HEK293 (cell line): Measurements from ENCODE around the gene CAB39.

Source experiments
- CTCF ChIA-PET: fragments of 350-600 bp; formaldehyde crosslinking; extraction: SDS; loops from one replicate; lab custom pipeline; 2021; ENCODE audit warnings: antibody characterized with exemption; lab: Yijun Ruan, JAX
- POLR2A ChIA-PET: fragments of 300-600 bp; formaldehyde crosslinking; extraction: SDS; loops from one replicate; lab custom pipeline; 2020; ENCODE audit warnings: antibody characterized with exemption, inconsistent platforms; lab: Yijun Ruan, JAX
- H3K27ac ChIP-seq: fragments of 200-500 bp; sonication (Bioruptor generic); 2 replicates; pipeline ENCODE4 v1.5.1; 2014; ENCODE audit warnings: low read depth, low read length, control low read depth, inconsistent platforms; ENCODE audit errors: extremely low read depth
- H3K36me3 ChIP-seq, 2 experiments: fragments of 200-500 bp in 1 of 2; sonication (Bioruptor generic) in 1 of 2; 1 replicate in 1 of 2; 2 replicates in 1 of 2; pipeline ENCODE4 v1.5.1; 2014 to 2017; ENCODE audit warnings: inconsistent platforms in 2 of 2, low read length in 2 of 2; ENCODE audit not compliant: control insufficient read depth in 2 of 2, insufficient read depth in 1 of 2
- H3K4me1 ChIP-seq: fragments of 200-500 bp; sonication (Bioruptor generic); 2 replicates; pipeline ENCODE4 v1.5.1; 2014; ENCODE audit warnings: mild to moderate bottlenecking, low read length, inconsistent platforms; ENCODE audit not compliant: control insufficient read depth, insufficient read depth
- H3K4me3 ChIP-seq: 2 replicates; pipeline ENCODE4 v1.5.1; 2011; ENCODE audit warnings: low read depth, mild to moderate bottlenecking, control low read depth, low read length, moderate library complexity
- H3K9me3 ChIP-seq: fragments of 200-500 bp; sonication (Bioruptor generic); 2 replicates; pipeline ENCODE4 v1.5.1; 2014; ENCODE audit warnings: low read depth, low read length, inconsistent platforms; ENCODE audit not compliant: control insufficient read depth, insufficient read depth
- HOXA7 ChIP-seq: sonication (generic); formaldehyde crosslinking; IDR thresholded peaks from 2 replicates; pipeline ENCODE4 v1.8.1; 2022; ENCODE audit warnings: missing genetic modification reagents, borderline replicate concordance
- INSM2 ChIP-seq: fragments of 450-650 bp; formaldehyde crosslinking; IDR thresholded peaks from 2 replicates; pipeline ENCODE4 v1.5.1; 2016; ENCODE audit warnings: missing biosample characterization, missing genetic modification characterization
- KLF1 ChIP-seq: fragments of 450-650 bp; formaldehyde crosslinking; IDR thresholded peaks from 2 replicates; pipeline ENCODE4 v1.5.1; 2016; ENCODE audit warnings: missing biosample characterization, missing genetic modification characterization
- KLF9 ChIP-seq: fragments of 450-650 bp; formaldehyde crosslinking; IDR thresholded peaks from 2 replicates; pipeline ENCODE4 v1.5.1; 2016; ENCODE audit warnings: missing biosample characterization, missing genetic modification characterization, low read depth
- MZF1 ChIP-seq: fragments of 450-650 bp; formaldehyde crosslinking; IDR thresholded peaks from 2 replicates; pipeline ENCODE4 v1.5.1; 2017; ENCODE audit warnings: missing biosample characterization, missing genetic modification characterization, borderline replicate concordance
- ZBTB20 ChIP-seq: fragments of 450-650 bp; formaldehyde crosslinking; IDR thresholded peaks from 2 replicates; pipeline ENCODE4 v1.5.1; 2016; ENCODE audit warnings: missing biosample characterization, missing genetic modification characterization
- ZNF223 ChIP-seq: fragments of 450-650 bp; formaldehyde crosslinking; IDR thresholded peaks from 2 replicates; pipeline ENCODE4 v1.5.1; 2016; ENCODE audit warnings: missing biosample characterization, missing genetic modification characterization
- ZNF24 ChIP-seq: fragments of 450-650 bp; formaldehyde crosslinking; IDR thresholded peaks from 2 replicates; pipeline ENCODE4 v1.5.1; 2016; ENCODE audit warnings: missing biosample characterization, missing genetic modification characterization
- ZNF510 ChIP-seq: fragments of 450-650 bp; formaldehyde crosslinking; IDR thresholded peaks from 2 replicates; pipeline ENCODE4 v1.5.1; 2018; ENCODE audit warnings: mild to moderate bottlenecking, missing genetic modification characterization, missing biosample characterization; ENCODE audit not compliant: insufficient replicate concordance
- ZNF560 ChIP-seq: fragments of 450-650 bp; formaldehyde crosslinking; IDR thresholded peaks from 2 replicates; pipeline ENCODE4 v1.5.1; 2017; ENCODE audit warnings: missing biosample characterization, missing genetic modification characterization, borderline replicate concordance
- ZNF585B ChIP-seq: fragments of 450-650 bp; formaldehyde crosslinking; IDR thresholded peaks from 2 replicates; pipeline ENCODE4 v1.5.1; 2016; ENCODE audit warnings: missing biosample characterization, missing genetic modification characterization
- ZNF639 ChIP-seq: fragments of 450-650 bp; formaldehyde crosslinking; IDR thresholded peaks from 2 replicates; pipeline ENCODE4 v1.5.1; 2016; ENCODE audit warnings: missing biosample characterization, missing genetic modification characterization
- ZNF654 ChIP-seq: fragments of 450-650 bp; formaldehyde crosslinking; IDR thresholded peaks from 2 replicates; pipeline ENCODE4 v1.5.1; 2016; ENCODE audit warnings: low read depth, missing biosample characterization, missing genetic modification characterization
- ZNF776 ChIP-seq: fragments of 450-650 bp; formaldehyde crosslinking; IDR thresholded peaks from 2 replicates; pipeline ENCODE4 v1.5.0; 2017; ENCODE audit warnings: missing biosample characterization, missing genetic modification characterization, borderline replicate concordance
- ZNF777 ChIP-seq: fragments of 450-650 bp; formaldehyde crosslinking; IDR thresholded peaks from 2 replicates; pipeline ENCODE4 v1.5.1; 2017; ENCODE audit warnings: missing biosample characterization, missing genetic modification characterization, borderline replicate concordance
- TF ChIP-seq, protein P1 (sequence below): fragments of 450-650 bp; formaldehyde crosslinking; IDR thresholded peaks from 2 replicates; pipeline ENCODE4 v1.5.1; 2016; ENCODE audit warnings: missing biosample characterization, missing genetic modification characterization, borderline replicate concordance

CAB39 gene

DNA sequence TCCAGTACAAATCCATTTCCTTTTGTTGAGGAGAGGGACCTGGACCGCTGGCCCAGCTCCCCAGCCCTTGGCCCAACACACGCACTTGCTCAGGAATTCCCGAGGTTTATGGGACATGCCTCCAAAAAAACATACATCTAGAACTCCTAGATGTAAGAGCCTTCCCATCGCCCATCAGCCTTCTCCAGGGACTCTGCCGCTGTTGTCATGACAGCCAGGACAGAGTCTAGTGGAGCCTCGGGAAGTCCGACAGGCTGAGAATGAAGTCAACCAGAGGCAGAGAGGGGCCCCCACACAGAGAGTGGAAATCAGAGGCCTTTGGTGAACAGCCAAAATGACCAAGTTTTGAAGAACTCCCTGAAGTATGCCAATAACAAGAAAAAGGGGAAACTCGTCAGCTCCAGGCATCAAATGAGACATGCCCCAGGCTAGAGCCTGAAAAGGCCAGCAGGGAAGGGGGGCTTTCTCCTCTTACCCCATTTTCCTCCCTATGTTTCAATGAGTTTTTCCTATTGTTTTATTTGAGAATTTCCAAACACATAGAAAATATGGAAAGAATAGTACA is 43.2 kb upstream of the CAB39 start:
- Histone ChIP-seq H3K27ac (no peak overlapping the region), H3K4me1 (no peaks in the 10 kb centered on the region)
- POLR2A ChIA-PET = interaction anchor here (0.6 kb wide), 1 partner anchor 838 kb away, joined by 5 read pairs; no protein-coding TSS in a partner anchor
- TF ChIP-seq ZNF654 (tag by site-specific recombination) (no peak), ZNF24 (tag by site-specific recombination) (no peak), ZNF560 (tag by site-specific recombination) (no peak), ZNF776 (tag by site-specific recombination) (no peak), ZNF223 (no peak), HOXA7 (CRISPR knock-in tag) (no peak), KLF9 (tag by site-specific recombination) (no peak), ZNF510 (tag by site-specific recombination) (no peak), ZNF777 (tag by site-specific recombination) (no peak)
- TF ChIP-seq, protein P1, sequence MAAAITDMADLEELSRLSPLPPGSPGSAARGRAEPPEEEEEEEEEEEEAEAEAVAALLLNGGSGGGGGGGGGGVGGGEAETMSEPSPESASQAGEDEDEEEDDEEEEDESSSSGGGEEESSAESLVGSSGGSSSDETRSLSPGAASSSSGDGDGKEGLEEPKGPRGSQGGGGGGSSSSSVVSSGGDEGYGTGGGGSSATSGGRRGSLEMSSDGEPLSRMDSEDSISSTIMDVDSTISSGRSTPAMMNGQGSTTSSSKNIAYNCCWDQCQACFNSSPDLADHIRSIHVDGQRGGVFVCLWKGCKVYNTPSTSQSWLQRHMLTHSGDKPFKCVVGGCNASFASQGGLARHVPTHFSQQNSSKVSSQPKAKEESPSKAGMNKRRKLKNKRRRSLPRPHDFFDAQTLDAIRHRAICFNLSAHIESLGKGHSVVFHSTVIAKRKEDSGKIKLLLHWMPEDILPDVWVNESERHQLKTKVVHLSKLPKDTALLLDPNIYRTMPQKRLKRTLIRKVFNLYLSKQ = no peak
- TF ChIP-seq, all 188 proteins: peak for 0
- CTCF ChIA-PET = interaction anchor here (0.6 to 1.8 kb wide), 4 partner anchors 45 to 378 kb away, joined by 3 to 5 read pairs (median 3); no protein-coding TSS in a partner anchor
- no peaks in the 10 kb centered on the region for H3K36me3 ChIP-seq
- H3K9me3 ChIP-seq = no peaks in the 10 kb centered on the region
- no peak overlapping the region for H3K4me3 ChIP-seq

- Histone ChIP-seq H3K36me3 (no peaks in the 10 kb centered on the region), H3K4me3 (no peak overlapping the region), H3K4me1 (no peaks in the 10 kb centered on the region), H3K27ac (no peak overlapping the region), H3K9me3 (no peaks in the 10 kb centered on the region)
- TF ChIP-seq INSM2 (tag by site-specific recombination) (no peak), KLF1 (tag by site-specific recombination) (no peak), MZF1 (tag by site-specific recombination) (no peak), ZBTB20 (no peak), KLF9 (tag by site-specific recombination) (no peak)
- ChIA-PET CTCF (interaction anchor here (0.6 to 1.7 kb wide), 2 partner anchors 128 to 173 kb away, joined by 3 to 8 read pairs; no protein-coding TSS in a partner anchor), POLR2A (interaction anchor here (0.5 to 1.6 kb wide), 4 partner anchors 10 to 1826 kb away, joined by 3 to 5 read pairs (median 4); no protein-coding TSS in a partner anchor)
Observed at GRCh38 chr2:230671117-230671516, 41.5 kb upstream of the CAB39 start.

GRCh38 chr2:230672836-230673235 is 39.8 kb upstream of the CAB39 start:
- TF ChIP-seq ZNF639 (tag by site-specific recombination) (no peak), ZNF585B (tag by site-specific recombination) (no peak)
- H3K36me3 ChIP-seq = no peaks in the 10 kb centered on the region
- H3K4me1 ChIP-seq = no peaks in the 10 kb centered on the region
- ChIA-PET CTCF (no interaction called here), POLR2A (no interaction called here)
- no peak overlapping the region for H3K27ac ChIP-seq
- H3K9me3 ChIP-seq = no peaks in the 10 kb centered on the region
- H3K4me3 ChIP-seq = no peak overlapping the region
